GM18498 (cell line): ENCODE results near the gene DHFR2.
"Not testable (repeated sequence)": the region's sequence is repeated elsewhere in the genome, so short reads cannot be mapped to it uniquely, and the experiment has no call there.

Source experiments
- ATAC-seq: cut with Tn5 transposase; IDR thresholded peaks from one replicate; pipeline ENCODE4 v1.9.1; 2021; ENCODE audit warnings: mild to moderate bottlenecking, moderate library complexity; ENCODE audit not compliant: unreplicated experiment

DHFR2 gene

DNA sequence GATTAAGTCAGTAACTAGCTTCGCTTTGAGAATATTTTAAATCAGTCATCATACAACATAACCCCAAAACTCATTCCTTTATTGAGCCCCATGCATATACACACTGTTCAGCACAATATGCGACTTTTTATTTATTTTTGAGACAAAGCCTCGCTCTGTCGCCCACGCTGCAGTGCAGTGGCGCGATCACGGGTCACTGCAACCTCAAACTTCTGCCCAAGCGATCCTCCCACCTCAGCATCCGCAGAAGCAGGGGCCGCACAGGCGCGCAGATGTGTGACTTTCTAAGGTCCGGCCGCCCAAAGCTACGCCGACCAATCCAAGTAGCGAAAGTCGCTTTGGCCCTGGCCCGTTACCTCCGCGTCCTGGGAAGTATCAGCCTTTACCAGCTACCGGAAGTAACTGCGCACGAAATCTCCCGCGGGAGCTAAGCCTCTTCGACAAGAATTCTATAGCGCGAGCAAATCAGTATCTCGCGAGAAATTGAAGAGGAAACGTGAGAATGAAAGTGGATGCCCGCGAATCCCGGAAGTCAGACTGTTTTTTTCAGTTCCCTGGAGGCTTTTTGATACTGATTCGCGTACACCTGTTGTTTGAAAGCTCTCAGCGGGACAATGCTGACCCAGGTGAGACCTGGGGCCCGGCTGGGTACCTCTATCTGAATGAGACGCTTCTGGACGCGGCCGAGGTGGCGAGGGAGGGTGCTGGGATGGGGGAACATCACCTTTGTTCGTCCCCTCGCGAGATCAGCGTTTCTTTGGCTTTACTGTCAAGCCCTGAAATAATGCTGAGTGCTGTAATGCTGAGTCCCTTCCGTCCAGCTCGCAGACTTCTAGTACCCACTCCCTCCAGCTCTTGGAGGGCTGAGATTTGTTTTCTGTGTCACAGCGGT, at the start of gene DHFR2, which contains the start of gene NSUN3:
Gene DHFR2 (minus strand): TSS at position 404 of the 892 bp plus-strand sequence. CDS start 1,405 bp downstream, outside the sequence.
Gene NSUN3 (plus strand): TSS at position 549 of the 892 bp plus-strand sequence. CDS start 66 bp downstream, at position 615.
- ATAC-seq: peak; percentile 92

DNA sequence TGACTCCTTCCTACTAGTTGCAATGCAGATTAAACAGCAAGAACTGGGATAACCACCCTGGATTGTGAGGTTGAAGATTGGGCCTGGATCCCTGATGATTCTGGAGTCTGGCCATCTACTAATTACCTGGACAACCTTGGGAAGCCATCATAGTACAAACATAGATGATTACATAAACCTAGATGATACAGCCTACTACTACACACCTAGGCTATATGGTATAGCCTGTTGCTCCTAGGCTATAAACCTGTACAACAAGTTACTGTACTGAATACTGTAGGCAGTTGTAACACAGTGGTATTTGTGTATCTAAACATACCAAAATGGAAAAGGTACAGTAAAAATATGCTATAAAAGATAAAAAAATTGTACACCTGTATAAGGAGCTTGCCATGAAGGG, 48.1 kb upstream of the DHFR2 start:
- ATAC-seq: no peak

DNA sequence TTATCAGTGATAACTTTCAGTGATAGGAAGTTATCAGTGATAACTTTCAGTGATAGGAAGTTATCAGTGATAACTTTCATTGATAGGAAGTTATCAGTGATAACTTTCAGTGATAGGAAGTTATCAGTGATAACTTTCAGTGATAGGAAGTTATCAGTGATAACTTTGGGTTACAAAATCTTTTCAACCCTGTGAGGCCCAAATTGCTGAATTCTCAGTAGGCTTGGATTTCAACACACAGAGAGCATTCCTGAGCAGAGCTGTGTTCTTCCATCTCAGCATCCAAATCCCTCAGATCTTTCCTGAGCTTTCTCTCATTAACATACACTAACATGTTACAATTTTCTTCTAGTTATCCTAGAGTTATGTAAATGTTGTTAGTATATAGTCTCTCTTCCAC, 47.5 kb upstream of the DHFR2 start:
- not testable (repeated sequence) for ATAC-seq

DNA sequence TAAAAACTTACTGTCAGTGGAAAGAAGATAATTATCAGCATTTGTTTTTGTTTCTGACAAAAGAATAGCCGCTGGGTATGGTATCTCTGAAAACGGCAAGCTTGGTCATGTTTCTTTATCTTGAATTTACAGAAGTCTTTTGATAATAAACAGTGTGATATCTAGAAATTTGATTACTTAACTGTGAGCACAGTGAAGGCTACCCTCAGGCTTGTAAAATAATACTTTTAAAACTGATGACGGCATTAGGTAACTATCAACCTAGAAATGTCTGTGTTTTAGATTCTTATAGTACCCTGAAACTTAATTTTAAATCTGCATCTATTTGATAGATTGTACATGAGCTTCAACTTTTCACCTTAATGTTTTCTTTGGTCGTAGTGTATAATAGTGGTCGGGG, 43.6 kb upstream of the DHFR2 start:
- ATAC-seq: no peak

DNA sequence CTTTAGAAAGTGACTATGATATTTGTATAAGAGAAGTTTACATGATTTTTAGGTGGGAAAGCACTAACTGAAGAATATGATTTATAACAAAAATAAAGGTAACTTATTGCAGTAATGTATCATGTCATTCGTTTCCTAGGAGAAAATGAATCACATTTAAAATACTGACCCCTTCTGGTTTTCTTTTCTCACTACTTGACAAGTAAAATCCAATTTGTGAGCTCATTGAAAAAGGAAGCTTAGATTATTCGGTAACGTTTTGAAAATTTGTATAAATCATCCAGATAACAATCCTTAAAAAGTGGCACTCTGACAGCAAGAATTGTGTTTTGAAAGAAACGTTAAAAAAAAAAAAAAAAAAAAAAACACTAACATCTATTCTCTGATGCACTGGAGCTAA, 39.1 kb upstream of the DHFR2 start:
- ATAC-seq: no peak

DNA sequence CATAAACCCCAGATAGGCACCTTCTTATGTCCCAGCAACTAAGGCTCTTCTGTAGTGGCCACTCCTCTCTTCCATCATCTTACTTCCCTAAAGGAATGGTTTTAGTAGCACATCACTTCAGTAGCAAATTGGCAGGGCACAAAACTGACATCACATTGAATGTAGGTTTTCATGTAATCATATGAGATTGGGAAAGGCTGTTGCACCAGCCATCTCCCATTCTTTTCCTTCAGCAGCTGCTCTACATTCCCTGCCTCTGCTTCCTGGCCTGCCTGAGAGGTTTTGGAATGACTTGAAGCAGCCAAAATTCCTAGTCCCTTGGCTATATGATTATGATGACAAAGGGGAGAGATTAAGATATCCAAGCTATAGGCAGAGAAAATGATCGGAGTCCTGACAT, 36.6 kb upstream of the DHFR2 start:
- ATAC-seq: no peak

DNA sequence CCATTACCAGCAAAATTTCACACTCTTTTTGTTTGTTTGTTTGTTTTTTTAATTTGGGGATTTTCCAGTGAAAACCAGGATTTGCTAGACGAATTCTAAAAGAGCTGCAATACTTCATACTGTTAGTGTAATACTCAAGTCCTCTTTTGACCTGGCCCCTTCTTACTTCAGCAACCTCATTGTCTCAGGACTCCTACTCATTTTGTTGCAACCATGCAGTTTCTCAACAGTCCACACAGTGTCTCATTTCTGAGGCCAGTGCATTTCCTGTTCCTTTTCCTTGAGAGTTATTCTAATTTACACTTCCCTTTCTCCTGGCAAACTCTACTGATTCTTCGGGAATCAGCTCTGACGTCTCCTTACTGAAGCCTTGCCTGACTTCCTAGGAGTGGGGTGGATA, 35.7 kb upstream of the DHFR2 start:
- no peak for ATAC-seq

DNA sequence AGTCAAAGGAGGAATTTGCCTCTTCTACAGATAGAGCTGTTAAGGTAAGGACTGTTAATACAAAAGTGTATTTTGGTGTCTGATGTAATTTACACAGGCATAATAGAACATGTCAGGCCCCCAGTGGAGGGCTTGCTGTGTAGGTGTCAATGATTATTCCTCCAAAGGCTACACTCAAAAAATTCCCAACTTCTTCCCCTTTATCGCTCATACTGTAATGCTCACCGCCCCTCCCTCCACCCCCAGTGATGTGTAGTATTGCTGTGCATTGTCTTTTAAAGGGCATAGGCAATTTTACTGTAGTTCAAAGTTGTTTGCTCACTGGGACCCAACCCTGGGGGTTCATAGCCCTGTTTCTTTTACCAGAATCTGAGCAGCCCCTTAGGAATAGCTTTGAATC, 32.4 kb upstream of the DHFR2 start:
- ATAC-seq: no peak

DNA sequence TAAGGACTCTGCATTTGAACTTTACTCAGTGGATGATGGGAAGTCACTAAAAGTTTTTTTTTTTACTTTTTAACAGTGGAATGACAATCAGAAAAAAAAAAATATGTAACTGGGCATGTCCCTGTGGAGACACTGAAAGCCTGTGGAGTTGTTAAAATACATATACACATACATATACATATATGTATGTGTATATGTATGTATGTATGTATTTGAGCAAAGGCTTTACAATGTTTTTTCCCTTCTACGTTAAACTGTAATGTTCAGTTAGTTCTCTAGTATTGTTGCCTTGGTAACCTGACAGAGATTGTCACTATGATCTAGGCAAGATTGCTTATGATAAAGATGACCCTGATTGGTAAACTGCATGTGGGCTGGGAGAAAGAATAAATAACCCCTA, 30.4 kb upstream of the DHFR2 start:
- no peak for ATAC-seq

DNA sequence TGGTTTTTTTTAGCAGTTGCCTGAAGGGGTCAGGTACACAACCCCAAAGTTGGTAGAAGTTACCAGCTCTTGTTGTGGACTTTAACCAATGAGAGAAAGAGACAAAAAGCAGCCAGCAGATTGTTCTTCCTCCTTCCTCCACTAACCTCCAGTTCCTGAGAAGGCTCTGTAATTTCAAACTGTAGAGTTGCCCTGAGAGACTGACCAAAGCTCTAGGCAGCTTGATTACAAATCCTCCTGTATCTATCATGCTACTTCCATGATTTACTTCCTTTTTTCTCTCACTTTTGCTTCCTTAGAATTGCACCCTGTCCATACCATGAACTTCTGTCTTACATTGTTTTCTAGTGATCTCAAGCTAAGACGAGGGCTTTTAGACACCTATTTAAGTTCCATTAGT, 29.4 kb upstream of the DHFR2 start:
- no peak for ATAC-seq

DNA sequence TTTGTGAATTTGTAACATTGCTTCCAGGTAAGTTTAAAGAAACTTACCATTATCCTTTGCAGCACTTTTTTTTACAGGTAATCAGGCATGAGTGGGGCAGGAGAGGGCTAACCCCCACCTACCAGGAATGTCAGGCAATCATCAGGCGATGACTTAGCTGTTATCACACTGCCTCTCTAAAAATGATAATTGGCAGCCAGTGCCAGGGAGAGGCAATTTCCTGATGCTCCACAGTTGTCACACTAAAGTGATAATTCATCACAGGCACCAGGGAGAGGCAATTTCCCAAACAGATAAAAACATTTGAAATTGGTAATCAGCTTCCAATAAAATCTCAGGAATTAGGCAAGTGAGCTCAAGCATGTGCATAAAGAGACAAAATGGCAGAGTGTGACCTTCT, 26.4 kb upstream of the DHFR2 start:
- ATAC-seq: no peak

DNA sequence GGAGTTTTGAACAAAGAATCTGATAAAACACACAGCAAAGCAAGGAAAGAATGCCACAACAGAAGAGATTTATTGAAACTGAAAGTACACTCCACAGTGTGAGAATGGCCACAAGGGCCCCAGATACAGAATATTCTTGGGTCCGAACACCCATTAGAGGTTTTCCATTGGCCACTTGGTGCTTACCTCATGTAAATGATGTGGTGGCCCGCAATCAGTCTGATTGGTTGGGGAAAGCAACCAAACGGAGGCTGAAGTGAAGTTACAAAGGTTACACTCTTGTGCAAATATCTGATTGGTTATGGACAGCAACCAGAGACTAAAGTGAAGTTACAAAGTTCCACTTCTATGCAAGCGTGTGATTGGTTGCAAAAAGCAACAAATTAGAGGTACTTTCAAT, 20.5 kb upstream of the DHFR2 start:
- ATAC-seq: peak; percentile 83

DNA sequence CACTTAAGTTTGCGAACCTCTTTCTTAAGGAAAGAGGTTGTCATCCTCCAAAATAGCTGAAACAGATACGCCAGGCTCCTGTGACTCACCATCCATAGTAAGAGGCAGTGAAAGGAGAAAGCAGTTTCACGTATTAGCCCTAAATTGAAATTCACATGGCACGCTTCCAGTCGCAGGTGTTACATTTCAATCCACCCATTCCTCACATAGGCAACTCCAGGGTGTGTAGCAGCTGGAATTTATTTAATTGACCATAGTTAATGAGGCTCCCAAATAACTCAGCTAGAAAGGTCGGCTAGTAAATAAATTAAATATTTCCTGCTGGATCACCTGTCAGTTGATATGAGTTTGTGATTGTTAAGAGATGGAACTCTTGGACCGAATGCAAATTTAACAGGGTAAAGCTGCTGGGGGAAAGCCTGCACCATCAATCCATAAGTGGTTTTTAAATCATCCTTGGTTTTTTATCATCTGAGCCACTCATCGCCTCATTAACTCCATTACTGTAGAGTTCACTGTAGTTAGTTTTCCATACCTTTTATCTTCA, 19.7 kb upstream of the DHFR2 start:
- no peak for ATAC-seq

DNA sequence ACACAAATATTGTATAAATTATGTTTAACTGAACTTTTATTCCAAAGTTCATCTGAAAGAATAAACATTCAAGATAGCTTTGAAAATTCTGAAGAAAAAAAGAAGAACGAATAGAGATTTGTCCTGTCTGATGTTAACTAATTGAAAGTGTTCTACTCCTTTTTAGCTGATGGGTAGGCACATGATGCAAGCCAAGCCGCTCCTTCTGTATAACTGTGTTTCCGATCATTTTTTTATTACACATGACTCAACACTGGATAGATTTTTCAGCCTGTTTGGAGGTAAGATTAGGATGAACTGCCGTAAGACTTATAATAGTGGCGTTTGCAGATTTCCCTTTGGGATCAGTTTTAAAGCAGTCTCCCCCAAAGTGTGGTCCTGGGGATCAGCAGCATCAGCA, 19.2 kb upstream of the DHFR2 start:
- ATAC-seq: no peak

DNA sequence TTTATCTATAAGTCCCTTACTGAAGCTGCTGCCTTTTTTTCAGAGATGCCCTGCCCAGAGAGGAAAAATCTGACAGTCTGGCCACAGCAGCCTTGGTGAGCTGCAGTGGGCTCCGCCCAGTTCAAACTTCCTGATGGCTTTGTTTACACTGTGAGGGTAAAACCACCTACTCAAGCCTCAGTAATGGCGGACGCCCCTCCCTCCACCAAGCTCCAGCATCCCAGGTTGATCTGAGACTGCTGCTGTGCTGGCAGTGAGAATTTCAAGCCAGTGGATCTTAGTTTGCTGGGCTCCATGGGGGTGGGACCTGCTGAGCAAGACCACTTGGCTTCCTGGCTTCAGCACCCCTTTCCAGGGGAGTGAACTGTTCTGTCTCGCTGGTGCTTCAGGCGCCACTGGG, 17.8 kb upstream of the DHFR2 start:
- ATAC-seq: not testable (repeated sequence)

DNA sequence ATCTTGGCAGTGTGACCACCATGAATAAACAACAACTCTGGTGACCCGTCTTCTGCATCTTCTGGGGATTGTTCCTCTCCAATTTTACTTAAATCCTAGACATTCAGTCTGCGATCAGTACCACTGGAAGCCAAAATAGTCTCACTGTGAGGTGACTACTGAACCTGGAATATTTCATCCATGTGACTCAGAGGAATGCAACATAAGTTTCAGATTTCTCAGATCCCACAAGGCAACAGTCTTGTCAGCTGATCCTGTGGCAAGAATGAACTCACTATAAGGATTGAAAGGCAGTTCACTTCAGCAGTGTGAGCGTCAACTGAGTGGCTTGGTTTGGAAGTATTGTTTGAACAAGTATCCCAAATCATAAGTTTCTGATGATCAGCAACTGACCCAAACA, 13.3 kb upstream of the DHFR2 start:
- ATAC-seq: no peak

DNA sequence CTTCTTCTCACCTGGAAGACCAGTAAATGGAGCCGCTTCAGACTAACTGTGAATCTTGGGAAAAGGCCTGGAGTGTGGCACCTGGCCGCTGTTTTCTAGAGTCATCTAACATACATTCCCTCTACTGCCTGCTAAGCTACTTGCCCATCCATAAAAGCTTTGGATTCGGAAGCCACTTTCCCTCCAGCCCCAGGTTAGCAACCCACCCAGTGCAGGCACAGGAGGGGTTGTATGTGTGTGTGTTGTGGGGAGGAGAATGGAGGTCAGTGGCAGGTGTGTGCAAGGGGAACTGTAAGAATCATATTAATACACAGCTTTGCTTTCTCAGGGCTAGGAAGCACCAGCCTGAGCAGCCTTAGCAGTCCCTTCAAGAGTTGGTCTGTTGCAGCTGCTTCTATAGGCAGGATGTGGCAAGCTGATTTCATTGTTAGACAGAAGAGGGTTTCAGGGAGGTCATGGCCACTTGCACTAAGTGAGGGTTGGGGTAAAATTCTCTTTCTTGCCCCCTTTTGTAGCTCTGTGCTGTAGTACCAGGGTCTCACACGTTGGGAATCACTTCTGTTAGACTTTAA, 9.1 kb upstream of the DHFR2 start:
- peak; percentile 78 for ATAC-seq

DNA sequence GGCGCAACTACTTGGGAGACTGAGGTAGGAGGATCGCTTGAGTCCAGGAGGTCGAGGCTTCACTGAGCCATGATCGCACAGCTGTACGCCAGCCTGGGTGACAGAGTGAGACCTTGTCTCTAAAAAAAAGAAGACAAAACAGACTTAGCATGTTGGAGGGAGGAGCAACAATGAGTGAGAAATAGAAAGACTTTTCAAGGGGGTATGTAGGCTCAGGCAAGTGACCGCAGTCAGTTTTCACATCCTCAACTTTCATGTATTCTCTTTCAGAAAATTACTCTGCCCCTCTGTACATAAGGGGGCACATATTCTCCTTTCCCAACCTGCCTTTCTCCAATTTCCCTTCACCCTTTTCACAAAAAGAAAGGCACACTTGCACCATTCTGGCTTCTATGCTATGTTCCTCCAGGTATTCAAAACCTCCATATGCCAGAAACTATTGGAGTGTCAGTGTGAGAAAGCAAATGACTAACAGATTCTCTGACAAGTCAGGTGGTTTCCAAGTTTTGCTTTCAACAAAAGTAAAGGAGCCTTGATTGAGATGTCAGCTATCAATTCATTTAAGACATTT, 7.7 kb upstream of the DHFR2 start:
- peak; percentile 65 for ATAC-seq

DNA sequence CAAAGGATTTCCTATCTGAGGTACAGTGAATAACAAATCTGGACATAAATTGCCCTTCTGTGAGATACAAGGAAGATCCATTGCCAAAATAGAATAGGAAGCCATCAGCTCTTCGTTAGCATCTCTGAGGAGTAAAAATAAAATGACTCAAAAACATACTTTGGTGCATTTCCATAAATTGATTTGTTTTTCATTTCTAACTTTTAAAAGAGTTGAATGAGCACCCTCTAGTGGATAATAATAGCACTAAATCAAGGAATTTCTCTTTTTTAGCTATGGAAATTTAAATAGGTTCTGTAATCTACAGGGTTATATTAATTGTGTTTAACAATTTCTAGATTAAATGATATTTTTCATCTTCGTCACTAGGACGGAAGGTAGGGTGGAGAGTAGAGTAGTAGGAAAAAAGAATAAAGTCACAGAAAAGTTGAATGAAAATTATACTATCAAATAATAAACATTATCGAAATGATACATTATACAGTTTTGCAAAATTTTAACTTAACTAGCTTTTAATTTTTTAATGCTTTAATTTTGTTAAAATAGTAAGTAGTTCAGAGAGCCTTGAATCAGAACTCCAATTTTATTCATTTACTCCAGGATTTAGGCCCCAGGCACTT, 6.6 kb upstream of the DHFR2 start:
- no peak for ATAC-seq

DNA sequence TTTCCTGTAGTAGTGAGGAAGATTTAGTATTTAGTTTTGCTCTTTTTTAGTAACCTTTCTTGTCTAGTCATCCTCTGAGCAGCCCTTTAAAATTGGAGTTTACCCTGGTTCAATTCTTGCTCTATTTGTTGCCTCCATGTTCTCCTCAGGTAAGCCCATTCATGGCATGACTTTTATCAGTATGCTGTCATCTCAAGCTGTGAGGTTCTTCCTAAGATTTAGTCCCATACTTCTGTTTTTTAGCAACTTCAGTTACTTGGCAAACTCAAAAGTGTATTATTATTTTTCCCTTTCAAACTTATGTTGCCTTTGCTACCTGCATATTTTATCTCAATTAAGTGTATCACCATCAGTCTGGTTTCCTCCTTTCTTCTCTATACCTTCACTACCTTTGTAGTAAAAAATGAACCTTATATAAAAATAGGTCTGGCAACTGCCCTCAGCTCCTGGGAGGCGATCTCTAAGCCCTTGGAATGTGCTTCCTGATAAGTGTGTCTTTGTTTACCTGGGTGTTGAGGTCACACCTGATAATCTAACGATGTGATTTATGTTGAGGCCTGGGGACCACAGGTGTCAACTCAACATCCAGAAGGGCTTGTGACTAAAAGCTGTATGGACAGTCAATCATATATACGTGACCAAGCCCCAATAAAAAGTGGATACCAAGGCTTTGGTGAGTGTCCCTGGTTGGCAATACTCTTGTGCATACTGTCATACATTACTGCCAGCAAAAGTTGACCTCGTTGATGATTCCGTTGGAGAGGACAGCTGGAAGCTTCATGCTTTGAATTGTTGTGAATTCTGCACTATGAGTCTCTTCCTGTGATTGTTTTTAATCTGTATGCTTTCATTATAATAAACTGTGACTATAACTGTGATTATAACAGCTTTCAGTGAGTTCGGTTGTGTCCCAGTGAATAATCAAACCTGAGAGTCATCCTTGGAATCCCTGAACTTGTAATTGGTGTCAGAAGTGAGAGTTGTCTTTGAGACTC, 4.1 kb upstream of the DHFR2 start:
- no peak for ATAC-seq
